ENCODE measurements around the gene ZIK1.

ZIK1 gene

DNA sequence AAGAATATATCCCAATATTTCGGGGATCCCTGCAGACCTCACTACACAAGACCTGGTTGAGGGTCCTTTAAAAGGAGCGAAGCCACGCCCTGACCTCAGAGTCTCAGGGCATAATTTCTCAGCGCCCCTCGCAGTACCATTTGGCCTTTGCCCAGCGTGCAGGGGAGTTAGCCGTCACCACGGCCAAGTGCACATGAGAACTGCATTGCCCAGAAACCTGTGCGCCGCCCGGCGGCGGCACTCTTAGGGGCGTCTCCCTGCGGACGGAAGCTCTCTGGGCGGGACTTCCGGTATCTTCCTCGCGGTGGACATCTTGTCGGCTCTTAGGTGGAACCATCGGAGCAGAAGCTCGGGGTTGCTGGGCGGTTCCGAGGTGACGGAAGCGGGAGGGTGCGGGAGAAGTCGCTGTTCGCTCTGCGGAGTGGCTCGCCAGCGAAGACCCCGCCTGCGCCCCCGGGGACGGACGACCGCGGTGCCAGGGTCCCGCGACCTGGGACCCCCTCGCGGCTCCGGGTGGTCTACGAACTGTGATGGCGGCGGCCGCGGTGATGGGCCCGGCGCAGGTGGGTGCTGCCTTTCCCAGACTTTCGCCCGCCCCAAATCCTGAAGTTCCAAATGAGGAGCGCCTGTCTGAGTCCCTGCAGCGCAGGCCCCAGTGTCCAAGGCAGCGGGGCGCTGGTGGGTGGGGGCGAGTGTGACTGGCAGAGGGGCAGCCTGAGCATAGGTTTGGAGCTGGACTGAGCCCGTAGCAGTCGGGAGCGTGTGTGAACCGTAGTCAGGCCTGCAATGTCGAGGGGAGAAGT is 30.2 kb downstream of the ZIK1 start, which contains the start of gene ZNF134:
Gene ZNF134, plus strand, starts transcription at position 302 of the 803 bp plus-strand sequence. CDS start 5,227 bp downstream, outside the sequence.
- peak; percentile 88 for DNase-seq

DNA sequence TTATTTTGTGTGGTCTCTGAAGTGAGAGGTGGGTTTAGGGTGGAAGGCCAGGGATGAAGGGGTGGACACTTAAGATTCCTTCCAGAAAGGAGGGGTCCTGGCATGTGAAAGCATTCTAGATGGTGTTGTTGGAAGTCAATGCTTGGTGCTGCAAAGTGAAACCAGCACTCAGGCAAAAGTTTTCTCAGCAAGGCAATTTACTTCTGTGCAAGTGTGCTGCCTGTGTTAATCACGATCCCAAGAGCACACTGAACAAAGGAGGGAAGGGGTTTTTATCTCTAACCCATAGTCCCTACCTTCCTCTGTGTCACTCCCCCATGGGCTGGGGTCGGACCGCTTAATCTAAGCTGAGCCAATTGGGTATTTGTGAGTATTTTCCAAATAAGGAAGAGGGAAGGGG is 31.4 kb downstream of the ZIK1 start:
- DNase-seq = no peak

DNA sequence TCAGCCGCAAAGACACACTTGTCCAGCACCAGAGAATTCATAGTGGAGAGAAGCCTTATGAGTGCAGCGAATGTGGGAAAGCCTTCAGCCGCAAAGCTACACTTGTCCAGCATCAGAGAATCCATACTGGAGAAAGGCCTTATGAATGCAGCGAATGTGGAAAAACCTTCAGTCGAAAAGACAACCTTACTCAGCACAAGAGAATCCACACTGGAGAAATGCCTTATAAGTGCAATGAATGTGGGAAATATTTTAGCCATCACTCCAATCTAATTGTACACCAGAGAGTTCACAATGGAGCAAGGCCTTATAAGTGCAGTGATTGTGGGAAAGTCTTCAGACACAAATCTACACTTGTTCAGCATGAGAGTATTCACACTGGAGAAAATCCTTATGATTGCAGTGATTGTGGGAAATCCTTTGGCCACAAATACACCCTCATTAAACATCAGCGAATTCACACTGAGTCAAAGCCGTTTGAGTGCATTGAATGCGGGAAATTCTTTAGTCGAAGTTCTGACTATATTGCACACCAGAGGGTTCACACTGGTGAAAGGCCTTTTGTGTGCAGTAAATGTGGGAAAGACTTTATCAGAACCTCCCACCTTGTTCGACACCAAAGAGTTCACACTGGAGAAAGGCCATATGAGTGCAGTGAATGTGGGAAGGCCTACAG is 36.9 kb downstream of the ZIK1 start:
- DNase-seq = no peak

DNA sequence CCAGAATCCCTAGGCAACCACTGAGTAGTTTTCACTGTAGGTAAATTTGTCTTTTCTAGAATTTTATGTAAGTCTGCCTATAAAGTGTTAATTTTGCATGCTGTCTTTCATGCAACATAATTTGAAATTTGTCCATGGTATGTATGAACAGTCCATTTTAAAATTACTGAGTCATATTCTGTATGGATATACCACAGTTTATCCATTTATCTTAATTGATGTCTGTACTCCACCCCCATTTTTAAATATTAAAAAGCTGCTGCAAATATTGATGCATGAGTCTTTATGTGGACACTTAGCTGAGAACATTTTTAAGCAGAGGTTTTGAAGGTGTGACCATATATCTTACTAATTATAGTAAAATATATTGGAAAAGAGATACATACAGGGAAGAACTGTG is 39.1 kb downstream of the ZIK1 start:
- no peak for DNase-seq

DNA sequence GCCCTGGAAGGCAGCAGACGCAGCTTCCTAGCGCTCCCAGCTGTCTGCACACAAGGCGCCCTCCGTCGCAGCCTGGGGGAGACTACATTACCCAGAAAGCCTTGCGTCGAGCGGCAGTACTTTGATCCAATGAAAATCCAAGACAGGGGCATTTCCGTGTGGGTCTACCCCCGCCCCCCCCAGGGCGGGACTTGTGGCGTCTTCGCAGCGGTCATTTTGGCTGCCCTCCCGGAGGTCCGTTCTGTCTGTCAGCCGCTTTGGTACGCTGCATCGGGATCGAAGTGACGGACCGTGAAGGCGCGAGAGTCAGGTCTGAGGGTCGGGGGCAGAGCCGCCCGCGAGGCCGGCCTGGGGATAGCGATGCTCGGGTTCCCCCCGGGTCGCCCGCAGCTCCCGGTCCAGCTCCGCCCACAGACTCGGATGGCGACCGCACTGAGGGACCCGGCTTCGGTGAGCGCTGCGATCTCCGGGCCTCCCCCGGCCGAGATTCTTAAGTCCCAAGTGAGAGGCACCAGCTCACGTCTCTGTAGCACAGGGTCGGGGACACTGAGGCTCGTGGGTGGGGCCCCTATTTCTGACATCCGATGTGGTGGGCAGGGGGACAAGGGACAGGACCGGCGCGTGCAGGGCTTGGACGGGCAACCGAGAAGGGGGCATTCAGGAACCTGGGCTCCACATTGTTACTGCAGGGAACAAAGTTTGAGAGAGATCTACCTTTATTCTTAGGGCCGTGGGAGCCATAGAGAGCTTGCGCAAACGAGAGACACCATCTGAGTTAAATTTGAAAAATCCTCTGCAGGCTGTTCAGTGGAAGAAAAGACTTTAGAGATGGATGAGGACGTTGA is 49.3 kb downstream of the ZIK1 start, which contains the start of gene ZNF211:
Gene ZNF211, plus strand, starts transcription at position 182 of the 845 bp plus-strand sequence. Its CDS starts 179 bp downstream, at position 361.
- DNase-seq = peak; percentile 79

DNA sequence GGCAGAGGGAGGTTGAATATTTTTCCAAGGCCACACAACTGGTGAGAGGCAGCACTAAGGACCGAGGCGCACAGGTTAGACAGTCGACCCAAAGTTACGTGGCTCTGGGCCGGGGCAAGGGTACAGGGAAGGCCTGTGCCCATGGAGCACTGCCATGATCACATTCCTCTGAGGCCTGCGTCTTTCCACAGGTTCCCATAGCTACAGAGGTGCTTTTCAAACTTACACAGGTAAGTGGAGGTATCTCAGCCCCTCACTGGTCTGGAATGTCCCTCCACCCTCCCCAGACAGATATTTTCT is 49.8 kb downstream of the ZIK1 start:
- DNase-seq = no peak

DNA sequence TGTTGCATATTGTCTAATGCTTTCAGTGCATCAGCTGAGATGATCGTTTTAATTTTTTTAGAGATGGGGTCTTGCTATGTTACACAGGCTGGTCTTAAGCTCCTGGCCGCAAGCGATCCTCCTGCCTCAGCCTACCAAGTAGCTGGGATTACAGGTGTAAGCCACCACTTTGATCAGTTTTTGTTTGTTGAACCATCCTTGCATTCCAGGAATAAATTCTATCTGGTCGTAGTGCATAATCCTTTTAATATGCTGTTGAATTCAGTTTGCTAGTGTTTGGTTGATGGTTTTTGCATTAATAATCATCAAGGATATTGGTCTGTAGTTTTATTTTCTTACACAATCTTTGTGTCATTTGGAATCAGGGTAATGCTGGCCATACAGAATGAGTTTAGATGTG is 53.4 kb downstream of the ZIK1 start:
- DNase-seq = no peak

DNA sequence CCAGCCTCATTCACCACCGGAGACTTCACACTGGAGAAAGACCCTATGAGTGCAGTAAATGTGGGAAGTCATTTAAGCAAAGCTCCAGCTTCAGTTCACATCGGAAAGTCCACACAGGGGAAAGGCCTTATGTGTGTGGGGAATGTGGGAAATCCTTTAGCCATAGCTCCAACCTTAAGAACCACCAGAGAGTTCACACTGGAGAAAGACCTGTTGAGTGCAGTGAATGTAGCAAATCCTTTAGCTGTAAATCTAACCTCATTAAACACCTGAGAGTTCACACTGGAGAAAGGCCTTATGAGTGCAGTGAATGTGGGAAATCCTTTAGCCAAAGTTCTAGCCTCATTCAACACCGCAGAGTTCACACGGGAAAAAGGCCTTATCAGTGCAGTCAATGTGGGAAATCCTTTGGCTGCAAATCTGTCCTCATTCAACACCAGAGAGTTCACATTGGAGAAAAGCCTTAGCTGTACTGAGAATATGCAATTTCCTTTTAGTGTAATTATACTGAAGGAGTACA is 57.8 kb downstream of the ZIK1 start:
- DNase-seq = no peak

DNA sequence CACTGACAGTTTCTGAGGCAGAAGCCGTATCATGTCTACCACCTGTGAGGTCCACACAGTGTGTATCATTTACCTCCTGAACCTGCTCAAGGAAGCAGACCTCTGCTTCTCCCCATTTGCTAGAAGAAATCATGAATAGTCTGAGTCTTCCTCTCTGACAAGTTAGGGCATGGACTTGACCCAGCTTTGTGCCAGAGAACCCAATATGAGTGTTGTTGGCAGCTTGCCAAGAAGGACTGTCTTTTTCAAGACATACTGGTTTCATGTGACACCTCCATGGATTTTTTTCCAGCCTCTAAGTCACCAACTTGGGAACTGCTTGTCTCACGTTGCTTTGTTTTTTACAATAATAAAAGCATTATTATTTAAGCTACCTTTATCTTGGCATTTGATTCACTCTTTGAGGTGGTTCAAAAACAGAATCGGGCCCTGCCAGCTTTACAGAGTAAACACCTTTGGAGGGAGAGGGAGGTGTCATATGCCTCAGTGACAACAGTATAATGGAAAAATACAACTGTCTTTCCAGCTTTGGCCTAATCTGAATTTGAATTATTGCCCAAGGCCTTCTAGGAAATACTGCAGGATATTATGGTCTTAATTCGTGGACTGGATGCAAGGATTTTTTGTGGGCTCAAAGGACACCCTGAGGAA is 58.6 kb downstream of the ZIK1 start:
- no peak for DNase-seq

Measured in stimulated activated CD4-positive, alpha-beta T cell treated with anti-CD3 and anti-CD28 coated beads, Interleukin-12 subunit alpha, Interleukin-12 subunit beta, amount 100 ng/mL, for 4 hours (primary cell).